ENCODE results near the gene AOC3. TPM values are rescaled to one million over a fixed set of nuclear protein-coding genes. Genes with fewer than 3 reads are reported as not detected.

Gene AOC3
- total and polyA plus RNA-seq, 2 donors (not counting 3 experiments of a cell fraction or from before 2014, with no cell fraction given) = 0.11 to 0.27 TPM

DNA sequence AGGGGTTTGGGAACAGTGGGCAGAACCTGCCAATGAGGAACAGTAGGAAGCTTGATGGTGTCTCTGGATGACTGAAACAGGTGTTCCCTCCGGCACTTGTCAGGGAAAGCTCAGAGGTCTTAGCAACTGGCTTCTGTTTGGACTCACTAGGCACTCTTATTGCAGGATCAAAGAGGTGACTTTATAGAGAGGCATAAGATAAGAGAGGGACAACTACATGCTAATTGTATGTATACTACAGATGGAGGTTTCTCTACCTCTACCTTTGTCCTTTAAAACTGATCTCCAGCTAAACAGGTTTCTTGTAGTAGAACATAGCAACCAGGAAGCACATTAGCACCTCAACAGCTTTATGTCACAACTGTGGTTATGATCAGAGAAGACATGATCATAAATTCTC, 44.8 kb upstream of the AOC3 start:
- dilution Hi-C loops (cut with MboI; ENCODE audit: extremely low pct_ligation_motif_present, low sequenced_read_pairs) = no loop called here
- intact Hi-C loops (cut with micrococcal nuclease) = no loop called here
- TF ChIP-seq MYC (IDR thresholded peaks at IDR 0.05; ENCODE audit: low read depth, low read length) (no peak), MAX (IDR thresholded peaks at IDR 0.05; ENCODE audit: insufficient read depth, insufficient read length) (no peak), FOS (IDR thresholded peaks at IDR 0.05; ENCODE audit: borderline replicate concordance, insufficient read depth, low read length) (no peak), EZH2 (IDR thresholded peaks at IDR 0.05; ENCODE audit: borderline replicate concordance, low read depth, low read length, severe bottlenecking) (no peak), POLR2AphosphoS5 (IDR thresholded peaks at IDR 0.05; ENCODE audit: insufficient read depth, low read depth, low read length) (no peak), JUN (IDR thresholded peaks at IDR 0.05; ENCODE audit: borderline replicate concordance, insufficient read depth, insufficient read length, low read depth) (no peak), POLR2A (IDR thresholded peaks at IDR 0.05; ENCODE audit: low read depth, low read length) (no peak), GATA2 (IDR thresholded peaks at IDR 0.05; ENCODE audit: insufficient read depth, insufficient read length, low read depth, low read length) (no peak)
- TF ChIP-seq, protein P1, sequence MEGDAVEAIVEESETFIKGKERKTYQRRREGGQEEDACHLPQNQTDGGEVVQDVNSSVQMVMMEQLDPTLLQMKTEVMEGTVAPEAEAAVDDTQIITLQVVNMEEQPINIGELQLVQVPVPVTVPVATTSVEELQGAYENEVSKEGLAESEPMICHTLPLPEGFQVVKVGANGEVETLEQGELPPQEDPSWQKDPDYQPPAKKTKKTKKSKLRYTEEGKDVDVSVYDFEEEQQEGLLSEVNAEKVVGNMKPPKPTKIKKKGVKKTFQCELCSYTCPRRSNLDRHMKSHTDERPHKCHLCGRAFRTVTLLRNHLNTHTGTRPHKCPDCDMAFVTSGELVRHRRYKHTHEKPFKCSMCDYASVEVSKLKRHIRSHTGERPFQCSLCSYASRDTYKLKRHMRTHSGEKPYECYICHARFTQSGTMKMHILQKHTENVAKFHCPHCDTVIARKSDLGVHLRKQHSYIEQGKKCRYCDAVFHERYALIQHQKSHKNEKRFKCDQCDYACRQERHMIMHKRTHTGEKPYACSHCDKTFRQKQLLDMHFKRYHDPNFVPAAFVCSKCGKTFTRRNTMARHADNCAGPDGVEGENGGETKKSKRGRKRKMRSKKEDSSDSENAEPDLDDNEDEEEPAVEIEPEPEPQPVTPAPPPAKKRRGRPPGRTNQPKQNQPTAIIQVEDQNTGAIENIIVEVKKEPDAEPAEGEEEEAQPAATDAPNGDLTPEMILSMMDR (IDR thresholded peaks at IDR 0.05; ENCODE audit: extremely low read depth in 1 of 2, insufficient read depth in 1 of 2, low read depth in 1 of 2, low read length in 2 of 2) = no peak
- H4K20me1 ChIP-seq (replicated peaks; ENCODE audit: control insufficient read depth, extremely low read depth, insufficient read depth, low read length) = no peaks in the 10 kb centered on the region
- POLR2A ChIA-PET = interaction anchor here (0.7 kb wide), 1 partner anchor 486 kb away, joined by 4 read pairs; no protein-coding TSS in a partner anchor
- no peak overlapping the region for H3K27ac ChIP-seq (ENCODE audit: insufficient read depth, low read depth, low read length)
- no peak overlapping the region for H3K4me2 ChIP-seq (ENCODE audit: insufficient read depth, low read length)
- no TSS peak for BruUV-seq (replicated peaks)
- H3K79me2 ChIP-seq (ENCODE audit: control insufficient read depth, insufficient read depth, low read length) = no peaks in the 10 kb centered on the region
- H3K27me3 ChIP-seq (ENCODE audit: control insufficient read depth in 2 of 2, insufficient read depth in 2 of 2, low read length in 2 of 2) = no peaks in the 10 kb centered on the region
- no peak overlapping the region for H2AFZ ChIP-seq (ENCODE audit: low read depth, low read length)
- H3K9me3 ChIP-seq (replicated peaks; ENCODE audit: control insufficient read depth, insufficient read depth, low read length) = no peaks in the 10 kb centered on the region
- H3K36me3 ChIP-seq (ENCODE audit: control insufficient read depth in 2 of 2, extremely low read depth in 1 of 2, insufficient read depth in 2 of 2, low read length in 2 of 2) = peaks cover 5 to 9% of the 10 kb centered on the region in 2 experiments
- no peaks in the 10 kb centered on the region for H3K9me1 ChIP-seq (replicated peaks; ENCODE audit: control insufficient read depth, extremely low read depth, insufficient read depth, low read length)
- no peak overlapping the region for H3K4me3 ChIP-seq (replicated peaks in 1 of 3; ENCODE audit: insufficient read depth in 1 of 3, low read depth in 1 of 3, low read length in 3 of 3)
- no peaks in the 10 kb centered on the region for H3K4me1 ChIP-seq (ENCODE audit: control insufficient read depth, extremely low read depth, insufficient read depth, low read length)
- no peak for DNase-seq (ENCODE audit: low read depth, low spot score)
- CTCF ChIA-PET = interaction anchor here (1.3 kb wide), 1 partner anchor 228 kb away, joined by 3 read pairs; no protein-coding TSS in a partner anchor
- no peak overlapping the region for H3K9ac ChIP-seq (replicated peaks; ENCODE audit: extremely low read depth, insufficient read depth, low read length)
- no peak for FAIRE-seq

All from endothelial cell of umbilical vein (primary cell).